GM12878 (cell line): ENCODE results near the gene SCAMP5. TPM values are rescaled to one million over a fixed set of nuclear protein-coding genes. Genes with fewer than 3 reads are reported as not detected.

Experiments
- ATAC-seq: fragments of 200-7000 bp; cut with Tn5 transposase; 3 replicates; pipeline ENCODE4 v1.9.1; 2020; ENCODE audit warnings: mild to moderate bottlenecking, moderate library complexity
- BruUV-seq: library from RNA; stranded (reverse); fragments of 400-500 nt; replicated peaks from 2 replicates; lab custom pipeline; 2021; lab: Mats Ljungman, UMichigan
- CTCF ChIA-PET: fragments of 300-600 bp; sonication (Branson Sonifier 250); formaldehyde crosslinking; extraction: SDS; loops from one replicate; lab custom pipeline; 2021; ENCODE audit warnings: inconsistent platforms; lab: Yijun Ruan, JAX
- POLR2A ChIA-PET: fragments of 350-600 bp; formaldehyde crosslinking; extraction: SDS; loops from one replicate; lab custom pipeline; 2021; ENCODE audit warnings: inconsistent platforms; lab: Charles Lee
- RAD21 ChIA-PET: fragments of 300-600 bp; sonication (Branson Sonifier 250); formaldehyde crosslinking; loops from one replicate; lab custom pipeline; 2023; ENCODE audit warnings: antibody characterized with exemption; ENCODE audit not compliant: unreplicated experiment; lab: Charles Lee
- SMC1A ChIA-PET: fragments of 300-600 bp; sonication (Branson Sonifier 250); formaldehyde crosslinking; loops from one replicate; lab custom pipeline; 2023; ENCODE audit not compliant: unreplicated experiment, uncharacterized antibody; lab: Charles Lee
- DNase-seq: peaks from one replicate; pipeline ENCODE4 v3.0.0-alpha.2; 2011; ENCODE audit warnings: low read depth, low spot score
- FAIRE-seq: peaks from 3 replicates; lab custom pipeline; 2011; peaks lifted over from hg19 to GRCh38; lab: Jason Lieb, UNC
- H2AFZ ChIP-seq: 2 replicates; pipeline ENCODE4 v1.6.0; 2011; ENCODE audit warnings: low read depth, low read length, control low read depth; ENCODE audit not compliant: control insufficient read depth
- H3K27ac ChIP-seq: 2 replicates; pipeline ENCODE4 v1.5.1; 2011; ENCODE audit warnings: control low read depth; ENCODE audit not compliant: control insufficient read depth, insufficient read depth
- H3K27me3 ChIP-seq, 2 experiments: replicated peaks in 1 of 2; 2 replicates each; pipeline versions ENCODE4 v1.6.0 to v1.6.1; 2011; ENCODE audit warnings: low read length in 1 of 2; ENCODE audit not compliant: control insufficient read depth in 2 of 2, insufficient read depth in 2 of 2
- H3K36me3 ChIP-seq, 2 experiments: 2 replicates each; pipeline ENCODE4 v1.5.1; 2011; ENCODE audit warnings: low read length in 1 of 2; ENCODE audit not compliant: control insufficient read depth in 2 of 2, insufficient read depth in 2 of 2
- H3K4me1 ChIP-seq: 2 replicates; pipeline ENCODE4 v1.6.1; 2011; ENCODE audit warnings: mild to moderate bottlenecking, low read length, moderate library complexity, mixed read lengths; ENCODE audit not compliant: control insufficient read depth, insufficient read depth
- H3K4me2 ChIP-seq: 2 replicates; pipeline ENCODE4 v1.6.0; 2011; ENCODE audit warnings: control low read depth; ENCODE audit not compliant: control insufficient read depth, insufficient read depth
- H3K4me3 ChIP-seq: fragments of 200-600 bp; sonication (generic); 2 replicates; pipeline ENCODE4 v1.5.1; 2016
- H3K79me2 ChIP-seq: 2 replicates; pipeline ENCODE4 v1.6.0; 2011; ENCODE audit warnings: low read length; ENCODE audit not compliant: control insufficient read depth, insufficient read depth
- H3K9ac ChIP-seq: 2 replicates; pipeline ENCODE4 v1.8.0; 2011; ENCODE audit warnings: low read length, control low read depth, mixed read lengths; ENCODE audit not compliant: control insufficient read depth, insufficient read depth
- H3K9me3 ChIP-seq: replicated peaks from 3 replicates; pipeline ENCODE4 v1.5.1; 2011; ENCODE audit warnings: mild to moderate bottlenecking, low read length; ENCODE audit not compliant: control insufficient read depth, insufficient read depth
- H4K20me1 ChIP-seq: 2 replicates; pipeline ENCODE4 v1.6.0; 2011; ENCODE audit not compliant: control insufficient read depth, insufficient read depth
- BMI1 ChIP-seq: fragments of 450-650 bp; IDR thresholded peaks from 2 replicates; pipeline ENCODE4 v1.6.1; 2016; ENCODE audit warnings: mild to moderate bottlenecking, moderate library complexity, borderline replicate concordance
- IKZF1 ChIP-seq: fragments of 450-650 bp; conservative IDR thresholded peaks from 2 replicates; pipeline ENCODE4 v1.6.1; 2017; ENCODE audit warnings: antibody characterized with exemption, mild to moderate bottlenecking
- LARP7 ChIP-seq: fragments of 450-650 bp; IDR thresholded peaks from 2 replicates; pipeline ENCODE4 v1.6.1; 2017; ENCODE audit warnings: mild to moderate bottlenecking
- PKNOX1 ChIP-seq: fragments of 450-650 bp; IDR thresholded peaks from 2 replicates; pipeline ENCODE4 v1.6.1; 2016; ENCODE audit warnings: mild to moderate bottlenecking
- SIX5 ChIP-seq: IDR thresholded peaks from 2 replicates; pipeline ENCODE4 v1.6.1; 2011; ENCODE audit warnings: mild to moderate bottlenecking, low read depth, low read length, moderate library complexity; ENCODE audit not compliant: severe bottlenecking
- YY1 ChIP-seq: IDR thresholded peaks from 2 replicates; pipeline ENCODE4 v1.6.1; 2011; ENCODE audit warnings: low read depth, mild to moderate bottlenecking, low read length
- WGBS: methylation state at CpG from one replicate; pipeline ENCODE4 v1.1.6; 2016; ENCODE audit warnings: low lambda C conversion rate; ENCODE audit not compliant: insufficient replicate concordance, insufficient coverage; ENCODE audit errors: missing lambda C conversion rate; 5-methylcytosine and 5-hydroxymethylcytosine counted together
- in situ Hi-C: fragments of 300-500 bp; cut with MboI; formaldehyde crosslinking; loops from 9 replicates; pipeline ENCODE4 v1.14.3; 2018; ENCODE audit warnings: mixed read lengths
- intact Hi-C: fragments of 100-400 bp; cut with micrococcal nuclease; formaldehyde crosslinking; loops from one replicate; pipeline ENCODE4 v1.14.2; 2022; ENCODE audit not compliant: unreplicated experiment
- polyA plus RNA-seq, 11 experiments: library from polyadenylated mRNA; depleted of rRNA in 4 of 11; unstranded in 6 of 11; stranded (reverse) in 5 of 11; fragments of >200 nt; fragmentation: Nextera tagmentation in 4 of 11; fragmentation: Illumina TruSeq in 1 of 11; extraction: Ambion mirVana in 4 of 11; extraction: Trizol in 1 of 11; gene quantifications; 1 replicate in 1 of 11; 2 replicates in 10 of 11; pipeline versions ENCODE4 v1.2.1 to v1.2.3, GENCODE V29; 2011 to 2016; ENCODE audit warnings: inconsistent platforms in 2 of 11, missing spikeins in 2 of 11, low read depth in 1 of 11
- total RNA-seq, 4 experiments: library from RNA; depleted of rRNA in 3 of 4; stranded (reverse); fragments of >200 nt in 3 of 4; fragmentation: Illumina TruSeq in 1 of 4; extraction: Trizol in 1 of 4; gene quantifications; 2 replicates each; pipeline versions ENCODE4 v1.2.1 to v1.2.3, GENCODE V29; 2013 to 2021

Gene SCAMP5
- total and polyA plus RNA-seq, 10 of the 15 experiments (the other 5 are each of a cell fraction or from before 2014, with no cell fraction given): 1.6 to 41.6 (median 16.9) TPM

GRCh38 chr15:74994236-74994635 lies 1.1 kb upstream of the SCAMP5 start:
- ATAC-seq: no peak
- Histone ChIP-seq H4K20me1 (no peaks in the 10 kb centered on the region), H3K9me3 (no peaks in the 10 kb centered on the region), H3K4me3 (no peak overlapping the region), H3K27ac (no peak overlapping the region), H3K27me3 (no peaks in the 10 kb centered on the region; a peak in 1 of 4 replicates), H3K36me3 (no peaks in the 10 kb centered on the region), H2AFZ (no peak overlapping the region), H3K4me2 (no peak overlapping the region), H3K9ac (no peak overlapping the region), H3K79me2 (no peaks in the 10 kb centered on the region), H3K4me1 (peaks cover 3% of the 10 kb centered on the region; the same call in 1 of the 2 replicates)
- POLR2A ChIA-PET: no interaction called here
- FAIRE-seq: no peak
- 31% methylated on average over 2 of the region's 2 CpGs for WGBS
- in situ Hi-C loops: no loop called here
- intact Hi-C loops: no loop called here
- SMC1A ChIA-PET: interaction anchor here (1.4 kb wide), 1 partner anchor 32 kb away, joined by 3 read pairs; no protein-coding TSS in a partner anchor
- CTCF ChIA-PET: interaction anchor here (1.1 kb wide), 1 partner anchor 92 kb away, joined by 4 read pairs; no protein-coding TSS in a partner anchor
- DNase-seq: no peak
- RAD21 ChIA-PET: no interaction called here
- BruUV-seq: no TSS peak
- TF ChIP-seq YY1 (no peak), SIX5 (no peak), IKZF1 (no peak), LARP7 (no peak), PKNOX1 (no peak), BMI1 (no peak)
